Sigmoid colon (tissue), 4 donors: Measurements from ENCODE around the gene ADSL.
"Not testable (repeated sequence)": the region's sequence is repeated elsewhere in the genome, so short reads cannot be mapped to it uniquely, and the experiment has no call there.

ENCODE experiments used
- EP300 ChIP-seq, 4 donors: sonication (generic); formaldehyde crosslinking; IDR thresholded peaks; one replicate each; pipeline ENCODE4 v1.6.1; 2017; ENCODE audit warnings: antibody characterized with exemption in 4 of 4
- POLR2A ChIP-seq, 2 donors: fragments of 450-650 bp; IDR thresholded peaks; one replicate each; pipeline ENCODE4 v1.6.1; 2016; ENCODE audit warnings: antibody characterized with exemption in 2 of 2, mild to moderate bottlenecking in 2 of 2, moderate library complexity in 2 of 2
- POLR2AphosphoS5 ChIP-seq, 4 donors: sonication (generic); formaldehyde crosslinking; IDR thresholded peaks; one replicate each; pipeline ENCODE4 v1.6.1; 2017; ENCODE audit warnings: antibody characterized with exemption in 4 of 4
- TF ChIP-seq, protein P1 (sequence below), 4 experiments: fragments of 450-650 bp in 3 of 4; fragments of 200-600 bp in 1 of 4; IDR thresholded peaks; one replicate each; pipeline ENCODE4 v1.5.1; 2016 to 2019; ENCODE audit warnings: antibody characterized with exemption in 4 of 4, mild to moderate bottlenecking in 3 of 4, moderate library complexity in 2 of 4

DNA sequence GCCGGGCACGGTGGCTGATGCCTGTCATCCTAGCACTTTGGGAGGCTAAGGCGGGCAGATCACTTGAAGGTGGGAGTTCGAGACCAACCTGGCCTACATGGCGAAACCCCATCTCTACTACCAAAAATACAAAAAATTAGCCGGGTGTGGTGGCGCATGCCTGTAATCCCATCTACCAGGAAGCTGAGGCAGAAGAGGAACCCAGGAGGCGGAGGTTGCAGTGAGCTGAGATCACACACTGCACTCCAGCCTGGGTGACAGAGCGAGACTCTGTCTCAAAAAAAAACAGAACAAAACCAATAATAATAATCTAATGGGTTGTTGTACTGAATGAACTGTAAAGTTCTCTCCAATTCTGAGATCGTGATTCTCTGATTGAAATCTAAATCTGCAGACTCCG, 32.1 kb downstream of the ADSL start:
- not testable (repeated sequence) for TF ChIP-seq POLR2A, EP300, POLR2AphosphoS5 (IDR thresholded peaks at IDR 0.05)
- TF ChIP-seq, protein P1, sequence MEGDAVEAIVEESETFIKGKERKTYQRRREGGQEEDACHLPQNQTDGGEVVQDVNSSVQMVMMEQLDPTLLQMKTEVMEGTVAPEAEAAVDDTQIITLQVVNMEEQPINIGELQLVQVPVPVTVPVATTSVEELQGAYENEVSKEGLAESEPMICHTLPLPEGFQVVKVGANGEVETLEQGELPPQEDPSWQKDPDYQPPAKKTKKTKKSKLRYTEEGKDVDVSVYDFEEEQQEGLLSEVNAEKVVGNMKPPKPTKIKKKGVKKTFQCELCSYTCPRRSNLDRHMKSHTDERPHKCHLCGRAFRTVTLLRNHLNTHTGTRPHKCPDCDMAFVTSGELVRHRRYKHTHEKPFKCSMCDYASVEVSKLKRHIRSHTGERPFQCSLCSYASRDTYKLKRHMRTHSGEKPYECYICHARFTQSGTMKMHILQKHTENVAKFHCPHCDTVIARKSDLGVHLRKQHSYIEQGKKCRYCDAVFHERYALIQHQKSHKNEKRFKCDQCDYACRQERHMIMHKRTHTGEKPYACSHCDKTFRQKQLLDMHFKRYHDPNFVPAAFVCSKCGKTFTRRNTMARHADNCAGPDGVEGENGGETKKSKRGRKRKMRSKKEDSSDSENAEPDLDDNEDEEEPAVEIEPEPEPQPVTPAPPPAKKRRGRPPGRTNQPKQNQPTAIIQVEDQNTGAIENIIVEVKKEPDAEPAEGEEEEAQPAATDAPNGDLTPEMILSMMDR (IDR thresholded peaks at IDR 0.05), result not testable (repeated sequence)
